ENCODE data around the gene CLEC17A. TPM values are rescaled to one million over a fixed set of nuclear protein-coding genes. Genes with fewer than 3 reads are reported as not detected.

The CLEC17A gene
- total RNA-seq, 4 donors from 2014 or later, result 1.3 to 12.4 TPM; not detected in 2

DNA sequence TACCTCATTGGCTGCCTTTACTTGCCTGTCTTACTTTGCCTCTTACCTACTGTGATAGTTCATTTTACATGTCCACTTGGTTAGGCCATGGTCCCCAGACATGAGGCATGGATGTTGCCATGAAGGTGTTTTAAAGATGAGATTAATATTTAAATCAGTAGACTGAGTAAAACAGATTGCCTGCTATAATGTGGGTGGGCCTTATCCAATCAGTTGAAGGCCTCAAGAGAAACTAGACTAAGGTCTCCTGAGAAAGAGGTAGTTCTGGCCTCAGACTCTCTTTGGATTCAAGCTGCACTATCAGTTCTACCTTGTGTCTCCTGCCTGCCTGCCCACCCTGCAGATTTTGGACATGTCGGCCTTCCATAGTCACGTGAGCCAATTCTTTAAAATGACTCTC lies 65.6 kb downstream of the CLEC17A start:
- no peaks in the 10 kb centered on the region for H3K4me1 ChIP-seq
- no peaks in the 10 kb centered on the region for H3K27me3 ChIP-seq
- H3K4me3 ChIP-seq, result no peak overlapping the region
- DNase-seq, result no peak
- no peak overlapping the region for H3K27ac ChIP-seq
- H3K9me3 ChIP-seq, result no peaks in the 10 kb centered on the region
- no peaks in the 10 kb centered on the region for H3K36me3 ChIP-seq
- TF ChIP-seq POLR2A (IDR thresholded peaks at IDR 0.05), result no peak
- TF ChIP-seq CTCF (IDR thresholded peaks at IDR 0.05), result no peak

GRCh38 chr19:14649020-14649419 lies 66.1 kb downstream of the CLEC17A start:
- Histone ChIP-seq H3K4me1 (no peaks in the 10 kb centered on the region), H3K36me3 (no peaks in the 10 kb centered on the region), H3K27me3 (no peaks in the 10 kb centered on the region), H3K9me3 (no peaks in the 10 kb centered on the region), H3K4me3 (no peak overlapping the region), H3K27ac (no peak overlapping the region)
- no peak for DNase-seq
- TF ChIP-seq CTCF (IDR thresholded peaks at IDR 0.05), result no peak
- TF ChIP-seq POLR2A (IDR thresholded peaks at IDR 0.05), result no peak

- Histone ChIP-seq H3K4me1 (no peaks in the 10 kb centered on the region), H3K27me3 (no peaks in the 10 kb centered on the region), H3K9me3 (no peaks in the 10 kb centered on the region), H3K4me3 (no peak overlapping the region), H3K36me3 (no peaks in the 10 kb centered on the region), H3K27ac (no peak overlapping the region)
- TF ChIP-seq POLR2A (IDR thresholded peaks at IDR 0.05), result no peak
- no peak for TF ChIP-seq CTCF (IDR thresholded peaks at IDR 0.05)
- DNase-seq, result no peak
Measured at GRCh38 chr19:14650161-14650560, 67.3 kb downstream of the CLEC17A start.

GRCh38 chr19:14654786-14655560 lies 72.1 kb downstream of the CLEC17A start:
- no peak for DNase-seq
- Histone ChIP-seq H3K27ac (no peak overlapping the region), H3K4me1 (no peaks in the 10 kb centered on the region), H3K4me3 (no peak overlapping the region), H3K27me3 (no peaks in the 10 kb centered on the region), H3K36me3 (no peaks in the 10 kb centered on the region), H3K9me3 (no peaks in the 10 kb centered on the region)
- TF ChIP-seq POLR2A (IDR thresholded peaks at IDR 0.05), result no peak
- TF ChIP-seq CTCF (IDR thresholded peaks at IDR 0.05), result no peak

DNA sequence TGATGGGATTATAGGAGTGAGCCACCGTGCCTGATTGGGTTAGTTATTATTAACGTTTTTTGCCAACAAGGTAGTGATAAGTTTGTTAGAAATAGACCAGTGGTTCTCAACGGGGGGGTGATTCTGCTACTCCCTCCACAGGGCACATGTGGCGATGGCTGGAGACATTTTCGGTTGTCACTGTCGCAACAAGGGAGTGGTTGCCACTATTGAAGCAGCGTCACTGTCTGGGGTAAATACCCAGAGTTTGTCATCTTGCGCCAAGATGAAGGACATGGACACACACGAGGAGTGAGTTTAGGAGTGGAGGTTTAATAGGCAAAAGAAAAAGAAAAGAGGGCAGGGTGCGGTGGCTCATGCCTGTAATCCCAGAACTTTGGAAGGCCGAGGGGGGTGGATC lies 72.8 kb downstream of the CLEC17A start:
- H3K4me3 ChIP-seq, result no peak overlapping the region
- H3K27me3 ChIP-seq, result no peaks in the 10 kb centered on the region
- H3K9me3 ChIP-seq, result no peaks in the 10 kb centered on the region
- H3K36me3 ChIP-seq, result no peaks in the 10 kb centered on the region
- TF ChIP-seq POLR2A (IDR thresholded peaks at IDR 0.05), result no peak
- no peak for TF ChIP-seq CTCF (IDR thresholded peaks at IDR 0.05)
- no peak overlapping the region for H3K27ac ChIP-seq
- DNase-seq, result no peak
- no peaks in the 10 kb centered on the region for H3K4me1 ChIP-seq
